B cell (primary cell): ENCODE data around the gene TACR2. TPM values are rescaled to one million over a fixed set of nuclear protein-coding genes. Genes with fewer than 3 reads are reported as not detected.

Experiments used
- ATAC-seq: fragments of 200-7000 bp; cut with Tn5 transposase; one replicate; pipeline ENCODE4 v1.10.0; 2021; ENCODE audit warnings: low read depth, mild to moderate bottlenecking, moderate number of reproducible peaks, moderate library complexity
- CTCF ChIA-PET: fragments of 350-600 bp; sonication (Branson Sonifier 250); formaldehyde crosslinking; loops from one replicate; lab custom pipeline; 2021; ENCODE audit warnings: antibody characterized with exemption, inconsistent platforms; lab: Charles Lee
- POLR2A ChIA-PET: fragments of 350-600 bp; sonication (Branson Sonifier 250); formaldehyde crosslinking; loops from one replicate; lab custom pipeline; 2021; ENCODE audit warnings: antibody characterized with exemption; lab: Charles Lee
- DNase-seq: peaks from one replicate; pipeline ENCODE4 v3.0.0; 2013
- H2AFZ ChIP-seq: 2 replicates; pipeline ENCODE4 v1.6.1; 2012; ENCODE audit warnings: mild to moderate bottlenecking, low read depth, low read length; ENCODE audit not compliant: insufficient read depth, poor library complexity, severe bottlenecking
- H3K27ac ChIP-seq, 2 donors: 1 replicate in 1 of 2; 2 replicates in 1 of 2; pipeline ENCODE4 v1.5.1; 2012 to 2013; ENCODE audit warnings: low read length in 2 of 2, mild to moderate bottlenecking in 2 of 2, moderate library complexity in 1 of 2
- H3K27me3 ChIP-seq, 4 experiments: fragments of 200-600 bp in 1 of 4; sonication (generic) in 1 of 4; replicated peaks in 1 of 4; 1 replicate in 2 of 4; 2 replicates in 2 of 4; pipeline versions ENCODE4 v1.6.1 to v1.7.0; 2013 to 2016; ENCODE audit warnings: low read length in 3 of 4, mild to moderate bottlenecking in 2 of 4, mixed read lengths in 1 of 4, moderate library complexity in 1 of 4; ENCODE audit not compliant: insufficient read depth in 4 of 4, control insufficient read depth in 3 of 4; ENCODE audit errors: control extremely low read depth in 1 of 4
- H3K36me3 ChIP-seq, 2 experiments: replicated peaks in 1 of 2; 1 replicate in 1 of 2; 2 replicates in 1 of 2; pipeline versions ENCODE4 v1.6.1 to v1.7.1; 2013; ENCODE audit warnings: low read length in 1 of 2; ENCODE audit not compliant: insufficient read depth in 2 of 2, control insufficient read depth in 1 of 2; ENCODE audit errors: control extremely low read depth in 1 of 2, extremely low read depth in 1 of 2
- H3K4me1 ChIP-seq, 2 donors: fragments of 200-600 bp in 1 of 2; sonication (generic) in 1 of 2; 1 replicate in 1 of 2; 2 replicates in 1 of 2; pipeline versions ENCODE4 v1.5.1 to v1.6.1; 2013 to 2017; ENCODE audit warnings: low read length in 2 of 2; ENCODE audit not compliant: control insufficient read depth in 2 of 2, insufficient read depth in 2 of 2
- H3K4me2 ChIP-seq: replicated peaks from 2 replicates; pipeline ENCODE3; 2012; ENCODE audit warnings: mild to moderate bottlenecking, low read depth, low read length; ENCODE audit not compliant: poor library complexity, severe bottlenecking
- H3K4me3 ChIP-seq, 5 experiments: fragments of 200-600 bp in 1 of 5; sonication (generic) in 1 of 5; 1 replicate in 3 of 5; 2 replicates in 2 of 5; pipeline versions ENCODE4 v1.5.1 to v1.7.0; 2011 to 2016; ENCODE audit warnings: low read length in 4 of 5, mild to moderate bottlenecking in 4 of 5, low read depth in 2 of 5, control low read depth in 1 of 5, moderate library complexity in 1 of 5; ENCODE audit not compliant: insufficient read depth in 1 of 5; ENCODE audit errors: control extremely low read depth in 1 of 5, extremely low read depth in 1 of 5
- H3K79me2 ChIP-seq: fragments of 200-600 bp; sonication (generic); one replicate; pipeline ENCODE4 v1.6.0; 2016; ENCODE audit warnings: low read length; ENCODE audit not compliant: control insufficient read depth, insufficient read depth
- H3K9ac ChIP-seq: fragments of 200-600 bp; sonication (generic); 2 replicates; pipeline ENCODE4 v1.6.1; 2017; ENCODE audit warnings: mild to moderate bottlenecking, low read length, moderate library complexity
- H3K9me3 ChIP-seq, 3 donors: one replicate each; pipeline versions ENCODE4 v1.6.1 to v1.7.1; 2013; ENCODE audit warnings: low read length in 2 of 3; ENCODE audit not compliant: control insufficient read depth in 2 of 3, insufficient read depth in 1 of 3; ENCODE audit errors: control extremely low read depth in 1 of 3
- H4K20me1 ChIP-seq: 2 replicates; pipeline ENCODE4 v1.6.0; 2012; ENCODE audit warnings: mild to moderate bottlenecking, low read length; ENCODE audit not compliant: insufficient read depth, control insufficient read depth, poor library complexity, severe bottlenecking
- H3K27ac Mint-ChIP-seq: one replicate; pipeline ENCODE4 v1.8.0; 2021; ENCODE audit warnings: mixed read lengths
- H3K27me3 Mint-ChIP-seq: one replicate; pipeline ENCODE4 v1.8.0; 2021; ENCODE audit warnings: mixed read lengths
- H3K4me1 Mint-ChIP-seq: one replicate; pipeline ENCODE4 v1.8.0; 2021; ENCODE audit warnings: mixed read lengths
- H3K4me3 Mint-ChIP-seq: one replicate; pipeline ENCODE4 v1.8.0; 2021; ENCODE audit warnings: mixed read lengths
- H3K9me3 Mint-ChIP-seq: one replicate; pipeline ENCODE4 v1.8.0; 2022; ENCODE audit warnings: mixed read lengths; ENCODE audit not compliant: insufficient read depth
- CTCF ChIP-seq: fragments of 200-600 bp; IDR thresholded peaks from one replicate; pipeline ENCODE4 v1.8.0; 2022; ENCODE audit warnings: antibody characterized with exemption, mild to moderate bottlenecking
- EZH2 ChIP-seq: IDR thresholded peaks from 2 replicates; pipeline ENCODE4 v1.6.1; 2012; ENCODE audit warnings: borderline replicate concordance, low read depth, mild to moderate bottlenecking, moderate library complexity, low read length; ENCODE audit not compliant: insufficient read depth, poor library complexity, severe bottlenecking
- WGBS: methylation state at CpG from one replicate; pipeline ENCODE4 v1.1.5; 2013; ENCODE audit warnings: missing lambda C conversion rate; ENCODE audit not compliant: insufficient coverage; 5-methylcytosine and 5-hydroxymethylcytosine counted together
- intact Hi-C: fragments of 100-400 bp; cut with micrococcal nuclease; formaldehyde crosslinking; loops from one replicate; pipeline ENCODE4 v1.10.0; 2022
- polyA plus RNA-seq: library from polyadenylated mRNA; depleted of rRNA; stranded (reverse); fragments of >200 nt; gene quantifications from 2 replicates; pipeline ENCODE4 v1.2.3, GENCODE V29; 2012
- total RNA-seq, 2 donors: library from RNA; stranded (reverse); fragments of 120-200 nt in 1 of 2; gene quantifications; 1 replicate in 1 of 2; 2 replicates in 1 of 2; pipeline versions ENCODE4 v1.2.3 to v1.2.4, GENCODE V29; 2013 to 2022

TACR2 gene
- total and polyA plus RNA-seq, 2 donors (not counting 1 experiment from before 2014, with no cell fraction given), result 0.18 TPM; not detected in 1

GRCh38 chr10:69428165-69428564 lies 11.4 kb upstream of the TACR2 start:
- ATAC-seq (no peak), DNase-seq (no peak)
- H3K27ac ChIP-seq, result no peak overlapping the region
- H3K4me1 Mint-ChIP-seq, result peaks cover 4% of the 10 kb centered on the region
- no peak overlapping the region for H3K4me2 ChIP-seq
- no peaks in the 10 kb centered on the region for H3K27me3 ChIP-seq
- H3K9me3 ChIP-seq, result no peaks in the 10 kb centered on the region
- no peak for TF ChIP-seq EZH2
- TF ChIP-seq CTCF, result no peak
- POLR2A ChIA-PET, result no interaction called here
- WGBS, result 85% methylated on average over 5 of the region's 8 CpGs
- peaks cover 5 to 6% of the 10 kb centered on the region in 2 donors for H3K4me1 ChIP-seq
- H3K27me3 Mint-ChIP-seq, result peaks cover 6% of the 10 kb centered on the region
- H3K9ac ChIP-seq, result no peak overlapping the region
- no peak overlapping the region for H3K27ac Mint-ChIP-seq
- no peak overlapping the region for H3K4me3 ChIP-seq
- no peaks in the 10 kb centered on the region for H3K79me2 ChIP-seq
- intact Hi-C loops, result no loop called here
- no peak overlapping the region for H3K4me3 Mint-ChIP-seq
- H3K9me3 Mint-ChIP-seq, result no peaks in the 10 kb centered on the region
- CTCF ChIA-PET, result interaction anchor here (0.6 to 1.1 kb wide), 2 partner anchors 80 to 721 kb away, joined by 3 to 4 read pairs; no protein-coding TSS in a partner anchor
- no peak overlapping the region for H2AFZ ChIP-seq
- no peaks in the 10 kb centered on the region for H4K20me1 ChIP-seq
- H3K36me3 ChIP-seq, result no peaks in the 10 kb centered on the region

GRCh38 chr10:69426376-69426727 lies 9.6 kb upstream of the TACR2 start:
- H3K9me3 ChIP-seq, result no peaks in the 10 kb centered on the region
- H3K4me1 ChIP-seq, result peaks cover 5 to 6% of the 10 kb centered on the region in 2 donors
- no peak overlapping the region for H3K9ac ChIP-seq
- H3K27ac ChIP-seq, result no peak overlapping the region
- DNase-seq, result no peak
- peaks cover 12% of the 10 kb centered on the region for H3K27me3 Mint-ChIP-seq
- TF ChIP-seq EZH2 (no peak), CTCF (no peak)
- ChIA-PET CTCF (no interaction called here), POLR2A (no interaction called here)
- no peaks in the 10 kb centered on the region for H3K9me3 Mint-ChIP-seq
- H3K79me2 ChIP-seq, result no peaks in the 10 kb centered on the region
- H4K20me1 ChIP-seq, result no peaks in the 10 kb centered on the region
- no peak overlapping the region for H3K4me2 ChIP-seq
- H3K4me3 ChIP-seq, result no peak overlapping the region
- H3K27ac Mint-ChIP-seq, result no peak overlapping the region
- peaks cover 4% of the 10 kb centered on the region for H3K4me1 Mint-ChIP-seq
- intact Hi-C loops, result no loop called here
- H2AFZ ChIP-seq, result no peak overlapping the region
- peaks cover 0 to 7% (median 0%) of the 10 kb centered on the region in 4 experiments for H3K27me3 ChIP-seq
- H3K36me3 ChIP-seq, result no peaks in the 10 kb centered on the region
- WGBS, result 98% methylated on average over 4 of the region's 4 CpGs
- no peak overlapping the region for H3K4me3 Mint-ChIP-seq
- no peak for ATAC-seq
